GM20431 (cell line): ENCODE data around the gene C11orf42.

Source experiments
- in situ Hi-C: fragments of 300-500 bp; cut with MseI, MboI; formaldehyde crosslinking; loops from one replicate; pipeline ENCODE4 v1.15.0; 2020; ENCODE audit warnings: low sequenced_read_pairs; ENCODE audit not compliant: unreplicated experiment

C11orf42 gene

GRCh38 chr11:6249770-6250555, 44.6 kb downstream of the C11orf42 start:
- in situ Hi-C loops, result loop anchor here (10.0 kb wide), 1 partner anchor 55 kb away; no protein-coding TSS in a partner anchor

- in situ Hi-C loops, result no loop called here
These were observed 45.9 kb downstream of the C11orf42 start for GRCh38 chr11:6251120-6251733.

- in situ Hi-C loops, result no loop called here
These were observed 46.7 kb downstream of the C11orf42 start for GRCh38 chr11:6251990-6252473.

- in situ Hi-C loops, result no loop called here
These were observed 47.8 kb downstream of the C11orf42 start for GRCh38 chr11:6253197-6253596.

- in situ Hi-C loops, result no loop called here
These were observed 52.8 kb downstream of the C11orf42 start for GRCh38 chr11:6258141-6258540.

GRCh38 chr11:6258571-6259081, 53.3 kb downstream of the C11orf42 start:
- in situ Hi-C loops, result no loop called here

- in situ Hi-C loops, result no loop called here
These were observed 54.9 kb downstream of the C11orf42 start for GRCh38 chr11:6260207-6260726.
